Measurements from ENCODE around the gene TFF2. TPM values are rescaled to one million over a fixed set of nuclear protein-coding genes. Genes with fewer than 3 reads are reported as not detected.

The TFF2 gene
- total RNA-seq, 1 donor from 2014 or later = not detected

DNA sequence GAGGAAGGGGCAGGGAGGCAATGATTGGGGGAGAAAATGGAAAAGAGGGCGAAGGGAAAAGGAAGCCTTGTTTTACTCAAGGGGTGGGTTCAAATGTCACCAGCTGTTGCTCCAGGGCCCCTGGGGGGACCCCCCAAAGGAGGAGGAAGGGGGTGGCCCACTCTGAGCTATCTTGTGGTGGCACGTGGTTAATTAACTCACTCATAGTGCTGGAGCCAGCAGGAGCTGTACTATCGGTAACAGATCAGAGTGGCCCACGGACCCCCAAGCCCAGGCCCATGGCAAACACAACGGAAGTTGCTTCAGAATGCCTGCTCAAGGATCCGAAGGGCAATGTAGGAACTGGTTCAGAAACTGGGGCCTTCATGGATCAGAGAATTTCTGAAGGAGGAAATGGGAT lies 7.2 kb downstream of the TFF2 start:
- ATAC-seq = no peak
- DNase-seq = no peak
- H3K27ac ChIP-seq = no peak overlapping the region
- H3K27me3 ChIP-seq (ENCODE audit: low read depth) = peaks cover 5% of the 10 kb centered on the region
- H3K9me3 ChIP-seq = no peaks in the 10 kb centered on the region
- TF ChIP-seq, protein P1, sequence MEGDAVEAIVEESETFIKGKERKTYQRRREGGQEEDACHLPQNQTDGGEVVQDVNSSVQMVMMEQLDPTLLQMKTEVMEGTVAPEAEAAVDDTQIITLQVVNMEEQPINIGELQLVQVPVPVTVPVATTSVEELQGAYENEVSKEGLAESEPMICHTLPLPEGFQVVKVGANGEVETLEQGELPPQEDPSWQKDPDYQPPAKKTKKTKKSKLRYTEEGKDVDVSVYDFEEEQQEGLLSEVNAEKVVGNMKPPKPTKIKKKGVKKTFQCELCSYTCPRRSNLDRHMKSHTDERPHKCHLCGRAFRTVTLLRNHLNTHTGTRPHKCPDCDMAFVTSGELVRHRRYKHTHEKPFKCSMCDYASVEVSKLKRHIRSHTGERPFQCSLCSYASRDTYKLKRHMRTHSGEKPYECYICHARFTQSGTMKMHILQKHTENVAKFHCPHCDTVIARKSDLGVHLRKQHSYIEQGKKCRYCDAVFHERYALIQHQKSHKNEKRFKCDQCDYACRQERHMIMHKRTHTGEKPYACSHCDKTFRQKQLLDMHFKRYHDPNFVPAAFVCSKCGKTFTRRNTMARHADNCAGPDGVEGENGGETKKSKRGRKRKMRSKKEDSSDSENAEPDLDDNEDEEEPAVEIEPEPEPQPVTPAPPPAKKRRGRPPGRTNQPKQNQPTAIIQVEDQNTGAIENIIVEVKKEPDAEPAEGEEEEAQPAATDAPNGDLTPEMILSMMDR (IDR thresholded peaks at IDR 0.05) = no peak
- H3K36me3 ChIP-seq = no peaks in the 10 kb centered on the region
- no peak overlapping the region for H3K4me3 ChIP-seq
- H3K4me1 ChIP-seq = peaks cover 2% of the 10 kb centered on the region
- intact Hi-C loops (cut with DNase I) = no loop called here

DNA sequence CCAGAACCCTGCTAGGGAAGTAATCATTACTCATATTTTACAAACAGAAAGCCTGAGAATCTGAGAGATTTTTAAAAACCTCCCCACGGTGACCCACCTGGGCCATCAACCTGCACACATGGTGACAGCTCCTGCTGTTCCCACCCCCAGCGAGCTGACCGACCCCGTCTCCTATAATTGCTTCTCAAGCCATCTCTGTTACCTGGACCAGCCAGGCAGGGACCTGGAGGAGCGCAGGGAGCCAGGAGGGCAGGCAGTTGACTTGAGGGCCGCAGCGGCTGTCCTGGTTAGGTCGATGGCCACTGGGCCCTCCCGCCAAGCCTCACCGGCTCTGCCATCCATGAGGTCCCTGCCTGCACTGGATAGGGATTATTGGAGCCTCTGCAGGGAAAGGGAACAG lies 7.7 kb downstream of the TFF2 start:
- H3K27ac ChIP-seq = no peak overlapping the region
- DNase-seq (no peak), ATAC-seq (no peak)
- peaks cover 5% of the 10 kb centered on the region for H3K27me3 ChIP-seq (ENCODE audit: low read depth)
- H3K4me3 ChIP-seq = no peak overlapping the region
- TF ChIP-seq, protein P1 (IDR thresholded peaks at IDR 0.05) = no peak
- H3K9me3 ChIP-seq = no peaks in the 10 kb centered on the region
- H3K4me1 ChIP-seq = peaks cover 6% of the 10 kb centered on the region
- H3K36me3 ChIP-seq = no peaks in the 10 kb centered on the region
- intact Hi-C loops (cut with DNase I) = no loop called here

DNA sequence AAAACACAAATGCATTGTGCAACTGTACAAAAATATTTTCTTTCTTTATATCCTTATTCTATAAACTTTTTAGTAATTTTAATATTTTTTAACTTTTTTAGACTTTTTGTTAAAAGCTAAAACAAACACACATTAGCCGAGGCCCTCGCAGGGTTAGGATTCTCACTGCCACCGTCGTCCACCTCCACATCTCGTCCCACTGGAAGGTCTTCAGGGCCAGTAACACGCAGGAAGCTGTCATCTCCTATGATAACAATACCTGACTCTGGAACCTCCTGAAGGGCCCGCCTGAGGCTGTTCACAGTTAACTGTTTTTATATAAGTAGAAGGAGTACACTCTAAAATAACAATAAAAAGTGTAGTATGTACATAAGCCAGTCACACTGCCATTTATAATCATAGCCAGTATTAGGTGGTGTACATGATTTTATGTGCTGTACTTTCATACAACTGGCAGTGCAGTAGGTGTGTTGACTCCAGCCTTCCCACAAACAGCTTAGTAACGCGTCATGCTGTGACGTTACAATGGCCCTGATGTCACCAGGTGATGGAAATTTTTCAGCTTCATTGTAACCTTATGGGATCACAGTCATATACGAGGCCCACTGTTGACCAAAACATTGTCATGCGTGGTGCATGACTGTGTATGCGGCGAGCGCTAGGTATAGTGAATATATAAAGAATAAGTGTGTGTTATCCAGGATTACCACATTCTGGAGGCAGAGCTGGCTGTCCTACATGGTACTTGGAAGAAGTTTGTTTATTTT lies 8.8 kb downstream of the TFF2 start:
- H3K4me1 ChIP-seq = peaks cover 11% of the 10 kb centered on the region
- ATAC-seq = no peak
- H3K9me3 ChIP-seq = no peaks in the 10 kb centered on the region
- DNase-seq = no peak
- no peak overlapping the region for H3K4me3 ChIP-seq
- intact Hi-C loops (cut with DNase I) = no loop called here
- H3K27ac ChIP-seq = no peak overlapping the region
- TF ChIP-seq, protein P1 (IDR thresholded peaks at IDR 0.05) = no peak
- H3K36me3 ChIP-seq = no peaks in the 10 kb centered on the region
- no peaks in the 10 kb centered on the region for H3K27me3 ChIP-seq (ENCODE audit: low read depth)

DNA sequence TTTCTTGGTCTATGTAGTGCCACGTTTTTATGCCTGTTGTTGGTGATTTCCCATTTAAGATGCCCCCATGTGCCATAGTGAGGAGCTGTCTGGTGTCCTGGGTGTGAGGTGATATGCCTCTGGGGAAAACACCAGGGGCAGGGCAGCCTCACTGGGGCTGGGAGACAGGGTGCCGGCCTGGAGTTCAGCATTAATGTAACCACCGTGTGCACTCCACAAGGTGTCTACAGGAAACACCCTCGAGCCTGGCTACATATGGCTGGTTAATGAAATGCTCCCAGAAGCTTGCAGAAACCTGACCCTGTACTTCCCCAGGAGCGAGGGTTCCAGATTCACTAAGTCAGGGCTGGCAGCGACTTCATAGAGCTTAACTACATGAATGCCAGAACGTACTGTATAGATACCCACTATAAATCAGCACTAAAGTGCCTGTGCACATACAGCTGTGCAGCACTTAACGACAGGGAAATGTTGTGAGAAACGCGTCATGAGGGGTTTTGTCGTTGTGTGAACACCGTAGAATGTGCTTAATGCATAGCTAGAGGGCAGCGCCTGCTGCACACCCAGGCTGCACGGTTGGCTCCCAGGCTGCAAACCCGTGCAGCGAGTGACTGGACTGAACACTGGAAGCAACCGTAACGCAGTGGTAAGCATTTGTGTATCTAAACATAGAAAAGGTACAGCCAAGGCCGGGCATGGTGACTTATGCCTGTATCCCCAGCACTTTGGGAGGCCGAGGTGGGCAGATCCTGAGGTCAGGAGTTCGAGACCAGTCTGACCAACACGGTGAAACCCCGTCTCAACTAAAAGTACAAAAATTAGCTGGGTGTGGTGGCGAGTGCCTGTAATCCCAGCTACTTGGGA lies 10.4 kb downstream of the TFF2 start:
- intact Hi-C loops (cut with DNase I) = no loop called here
- H3K27me3 ChIP-seq (ENCODE audit: low read depth) = peaks cover 6% of the 10 kb centered on the region
- ATAC-seq = no peak

More for the DNA sequence above, 10.4 kb downstream of the TFF2 start:
- H3K9me3 ChIP-seq = no peaks in the 10 kb centered on the region
- no peaks in the 10 kb centered on the region for H3K36me3 ChIP-seq
- no peak overlapping the region for H3K4me3 ChIP-seq
- H3K27ac ChIP-seq = no peak overlapping the region
- DNase-seq = no peak
- TF ChIP-seq, protein P1 (IDR thresholded peaks at IDR 0.05) = no peak
- peaks cover 11% of the 10 kb centered on the region for H3K4me1 ChIP-seq

Data from lower lobe of right lung (tissue), 2 donors.